HG02885 (cell line): ENCODE results near the gene VIPR2.

Experiments used
- ATAC-seq: cut with Tn5 transposase; IDR thresholded peaks from one replicate; pipeline ENCODE4 v1.9.1; 2021; ENCODE audit warnings: mild to moderate bottlenecking; ENCODE audit not compliant: unreplicated experiment, poor library complexity

VIPR2 gene

DNA sequence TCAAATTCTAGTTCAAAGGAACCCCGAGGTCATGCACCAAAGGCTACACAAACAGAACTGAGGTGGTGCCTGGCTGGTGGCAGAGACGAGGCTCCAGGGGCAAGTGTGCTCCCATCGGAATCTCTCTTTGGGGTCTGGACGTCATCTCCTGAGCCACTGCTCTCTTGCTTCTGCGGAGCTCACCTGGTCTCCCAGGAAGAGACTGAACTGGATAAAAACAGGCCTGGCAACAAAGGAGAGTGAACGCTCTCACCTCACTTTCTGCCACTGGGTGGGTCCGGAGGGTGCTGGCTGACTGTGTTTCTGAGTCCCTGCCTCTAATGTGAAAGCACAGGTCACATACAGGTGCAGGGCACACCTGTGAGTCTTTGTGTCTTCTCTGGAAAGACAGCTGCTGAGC lies 22.4 kb downstream of the VIPR2 start:
- ATAC-seq, result no peak

DNA sequence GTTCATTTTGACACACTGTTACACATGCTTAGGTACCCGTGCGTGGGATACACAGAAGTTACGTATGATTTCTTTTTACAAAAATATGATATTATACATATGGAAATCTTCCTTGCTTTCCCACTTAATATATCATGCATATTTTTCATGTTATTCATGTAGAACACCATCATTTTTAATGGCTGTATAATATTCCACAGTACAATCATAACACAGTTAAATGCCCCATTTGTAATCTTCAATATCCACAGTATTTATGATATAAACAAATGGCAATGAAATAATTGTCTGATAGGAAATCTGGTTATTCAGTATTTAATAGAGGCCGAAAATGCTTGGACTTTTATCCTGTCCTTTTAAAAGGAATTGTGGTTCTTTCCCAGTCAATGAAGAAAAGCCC lies 23.2 kb downstream of the VIPR2 start:
- ATAC-seq, result no peak

DNA sequence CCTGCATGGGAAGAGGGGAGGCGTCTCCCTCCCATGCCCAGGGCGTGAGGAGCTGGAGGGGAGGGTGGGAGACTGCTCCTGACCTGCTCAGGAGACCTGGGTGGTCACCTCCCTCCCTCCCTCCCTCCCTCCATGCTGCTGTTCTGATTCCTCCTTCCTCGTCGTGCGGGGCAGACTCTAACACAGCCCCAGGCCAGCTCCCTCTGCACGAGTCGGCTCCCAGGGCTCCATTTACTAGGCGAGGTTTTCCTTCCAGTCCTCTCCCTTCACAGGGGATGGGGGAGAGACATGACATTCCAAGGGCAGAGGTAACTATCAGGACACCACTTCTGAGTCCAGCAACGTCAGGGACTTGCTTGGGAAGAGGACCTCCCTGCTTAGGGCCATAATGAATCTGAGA lies 23.6 kb downstream of the VIPR2 start:
- no peak for ATAC-seq

DNA sequence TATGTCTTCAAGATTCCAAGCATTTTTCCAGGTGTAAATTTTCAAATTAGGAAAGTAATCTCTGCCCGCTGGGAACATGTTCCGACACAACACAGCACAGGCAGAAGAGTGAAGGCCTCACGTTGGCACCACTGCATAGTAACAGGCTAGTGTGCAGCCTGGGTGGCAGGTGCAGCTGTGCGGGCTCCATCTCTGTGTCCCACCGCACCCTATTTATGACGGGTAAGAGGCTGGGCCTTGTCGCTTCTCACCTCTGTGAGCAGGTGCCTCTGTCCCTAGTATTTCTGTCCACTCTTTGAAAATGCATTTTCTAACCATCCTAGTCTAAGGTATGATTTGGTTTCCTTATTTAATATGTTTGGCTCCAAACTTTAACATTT lies 24.1 kb downstream of the VIPR2 start:
- no peak for ATAC-seq

DNA sequence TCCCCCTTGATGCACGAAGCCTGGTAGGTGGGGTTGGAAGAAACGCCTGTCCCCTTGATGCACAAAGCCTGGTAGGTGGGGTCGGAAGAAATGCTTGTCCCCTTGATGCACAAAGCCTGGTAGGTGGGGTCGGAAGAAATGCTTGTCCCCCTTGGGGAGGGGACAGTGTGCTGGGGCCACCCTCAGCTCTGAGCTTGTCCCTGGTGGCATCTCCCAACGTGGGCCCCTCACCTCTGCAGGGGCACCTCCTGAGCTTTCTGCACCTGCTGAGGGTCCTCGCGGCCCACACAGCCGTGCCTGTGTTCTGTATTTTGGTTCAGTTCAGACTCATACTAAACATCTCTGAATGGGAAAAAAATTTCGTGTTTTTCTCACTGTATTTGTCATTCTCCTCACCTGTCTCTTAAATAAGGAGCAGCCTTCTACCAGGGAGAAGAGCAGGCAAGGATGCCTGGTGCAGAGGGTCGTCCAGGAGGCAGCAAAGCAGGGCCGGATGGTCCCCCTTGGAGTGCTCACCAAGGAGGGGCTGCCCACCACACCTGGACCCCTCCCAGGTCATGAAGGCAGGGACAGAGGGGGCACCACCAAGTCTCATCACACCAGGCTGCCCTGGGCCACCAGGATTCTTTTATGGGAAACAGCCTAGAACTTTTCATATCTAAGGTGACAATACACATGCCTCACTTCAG lies 24.7 kb downstream of the VIPR2 start:
- ATAC-seq, result no peak

DNA sequence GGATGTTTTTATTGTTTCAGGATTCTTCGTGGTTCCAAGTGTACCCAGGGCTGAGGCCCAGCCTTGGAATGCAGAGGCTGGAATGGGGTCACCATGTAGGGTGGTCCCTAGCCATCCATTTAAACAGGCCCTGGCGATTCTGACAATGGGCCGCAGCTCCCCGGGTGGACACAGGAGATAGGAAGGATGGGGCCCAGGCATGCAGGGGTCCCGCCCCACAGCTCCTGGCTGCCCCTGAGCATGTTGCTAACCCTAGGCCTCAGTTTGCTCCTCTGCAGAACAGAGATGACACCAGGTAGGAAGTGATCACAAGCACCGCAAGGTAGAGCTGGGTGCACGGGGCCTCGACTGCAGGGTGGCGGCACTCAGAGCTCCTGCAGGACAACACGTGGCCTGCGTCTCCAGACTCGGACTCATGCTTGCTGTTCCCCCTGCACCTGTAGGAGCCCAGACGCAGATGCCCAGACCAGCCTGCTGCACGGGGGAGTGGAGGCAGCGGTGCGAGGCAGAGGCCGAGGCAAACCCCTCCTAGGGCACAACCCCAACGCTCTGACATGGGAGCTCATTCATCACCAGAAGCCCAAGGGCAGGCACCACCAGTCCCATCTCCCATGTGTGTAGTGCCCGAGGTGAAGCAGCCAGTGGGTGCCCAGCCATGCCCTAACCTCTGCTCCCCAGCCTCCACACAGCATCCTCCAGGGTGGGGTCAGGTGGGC lies 25.5 kb downstream of the VIPR2 start:
- ATAC-seq, result no peak

DNA sequence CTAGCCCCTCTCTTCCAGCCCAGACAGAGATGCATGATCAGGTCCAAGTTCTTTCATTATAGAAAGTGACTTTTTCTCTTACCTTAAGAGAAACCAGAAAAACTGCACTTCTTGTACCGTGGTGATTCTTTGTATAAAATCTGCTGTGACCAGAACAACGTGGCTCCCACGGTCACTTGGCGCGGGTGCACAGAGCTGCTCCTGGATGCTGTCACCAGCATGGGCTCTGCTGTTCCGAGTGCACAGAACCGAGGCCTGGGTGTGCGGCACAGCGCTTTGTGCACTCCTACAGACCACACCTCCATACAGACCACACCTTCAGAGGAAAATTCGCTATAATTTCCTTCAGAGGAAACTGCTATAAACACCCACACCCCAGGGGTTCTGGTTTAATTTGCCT lies 26.0 kb downstream of the VIPR2 start:
- ATAC-seq, result no peak

DNA sequence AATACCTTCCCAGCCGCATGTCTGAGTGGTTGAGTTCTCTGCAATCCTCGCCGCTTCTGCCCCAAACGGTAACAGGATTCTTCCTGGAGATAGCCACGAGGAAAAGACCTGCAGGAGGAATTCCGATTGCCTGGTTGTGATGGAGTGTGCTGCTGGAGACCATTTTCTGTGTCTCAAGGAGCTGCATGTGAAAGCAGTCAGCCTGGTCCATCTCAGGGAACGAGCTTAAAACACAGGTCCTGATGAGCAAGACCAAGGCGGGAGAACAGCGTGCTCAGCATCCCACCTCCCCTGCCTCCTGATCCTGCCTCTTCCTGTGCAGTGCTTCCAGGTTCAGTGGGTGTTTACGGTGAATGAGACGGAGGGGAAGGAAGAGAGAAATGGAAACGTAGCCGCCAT lies 26.5 kb downstream of the VIPR2 start:
- no peak for ATAC-seq

DNA sequence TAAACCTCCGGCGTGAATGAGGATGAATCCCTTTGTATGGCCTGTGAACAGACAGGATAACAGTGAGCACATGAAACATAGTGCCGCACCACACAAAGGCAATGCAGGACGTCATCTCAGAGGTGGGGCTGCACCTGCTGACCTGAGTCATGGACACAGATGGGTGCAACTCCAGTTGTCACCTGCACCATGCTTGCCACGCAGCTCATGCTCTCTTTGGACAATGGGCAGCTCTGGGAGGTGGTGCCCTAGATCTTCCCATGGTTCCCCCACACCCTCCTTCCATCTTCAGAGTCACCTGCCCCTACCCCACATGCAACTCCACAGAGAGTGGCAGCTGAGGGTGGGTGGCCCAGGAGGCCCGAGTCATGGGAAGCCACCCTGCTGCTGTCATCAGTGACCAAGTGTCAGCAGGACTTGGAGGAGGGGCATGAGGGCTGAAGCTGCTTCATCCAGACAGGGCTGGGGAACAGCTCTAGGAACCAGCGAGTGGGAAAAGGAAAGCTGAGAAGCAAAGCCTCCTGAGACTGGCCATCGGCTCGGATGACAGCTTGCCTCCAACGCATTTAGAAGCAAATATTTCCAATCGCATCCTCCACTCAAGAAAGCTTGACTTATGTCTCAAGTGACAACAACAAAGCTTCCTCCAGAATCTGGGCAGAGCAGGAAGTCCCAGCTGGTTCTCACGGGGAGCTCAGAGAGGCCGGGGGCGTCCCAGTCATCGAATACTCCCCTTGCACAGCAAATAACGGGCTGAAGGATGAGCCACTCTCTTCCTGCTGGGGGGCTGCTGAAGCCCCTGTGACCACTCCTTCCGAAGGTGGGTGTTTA lies 27.1 kb downstream of the VIPR2 start:
- ATAC-seq, result no peak

DNA sequence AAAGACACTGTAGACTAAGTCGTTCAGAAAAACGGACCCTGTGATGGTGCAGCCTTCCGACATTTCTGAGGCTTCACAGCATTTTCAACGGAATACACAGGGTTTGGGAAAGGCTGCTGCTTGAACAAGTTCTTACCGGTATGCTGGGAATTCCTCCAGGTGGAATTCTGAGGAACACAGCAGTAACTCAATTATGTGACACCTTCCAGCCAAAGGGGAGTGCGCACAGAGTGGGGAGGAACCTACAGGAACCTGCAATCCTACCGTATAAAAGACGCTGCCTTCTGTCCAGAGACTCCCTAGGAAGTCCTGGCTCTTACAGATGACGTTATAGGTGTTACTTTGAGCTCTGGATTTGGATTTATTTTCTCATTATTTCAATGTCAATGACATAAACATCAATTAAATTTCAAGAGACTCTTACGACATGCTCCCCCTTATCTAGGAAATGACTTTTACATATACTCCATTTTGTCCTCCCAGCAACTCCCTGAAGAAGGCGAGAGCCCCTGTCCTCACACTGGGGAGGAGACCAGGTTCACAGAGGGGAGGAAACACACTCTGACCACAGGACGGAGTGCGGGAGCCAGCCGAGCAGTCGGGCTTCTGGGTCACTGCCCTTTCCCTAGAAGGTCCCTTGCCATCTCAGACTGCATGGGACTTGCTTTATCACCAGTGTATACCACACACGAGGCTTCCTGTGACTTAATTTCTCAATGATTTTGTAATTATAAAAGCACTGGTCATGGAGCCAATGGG lies 27.9 kb downstream of the VIPR2 start:
- no peak for ATAC-seq

DNA sequence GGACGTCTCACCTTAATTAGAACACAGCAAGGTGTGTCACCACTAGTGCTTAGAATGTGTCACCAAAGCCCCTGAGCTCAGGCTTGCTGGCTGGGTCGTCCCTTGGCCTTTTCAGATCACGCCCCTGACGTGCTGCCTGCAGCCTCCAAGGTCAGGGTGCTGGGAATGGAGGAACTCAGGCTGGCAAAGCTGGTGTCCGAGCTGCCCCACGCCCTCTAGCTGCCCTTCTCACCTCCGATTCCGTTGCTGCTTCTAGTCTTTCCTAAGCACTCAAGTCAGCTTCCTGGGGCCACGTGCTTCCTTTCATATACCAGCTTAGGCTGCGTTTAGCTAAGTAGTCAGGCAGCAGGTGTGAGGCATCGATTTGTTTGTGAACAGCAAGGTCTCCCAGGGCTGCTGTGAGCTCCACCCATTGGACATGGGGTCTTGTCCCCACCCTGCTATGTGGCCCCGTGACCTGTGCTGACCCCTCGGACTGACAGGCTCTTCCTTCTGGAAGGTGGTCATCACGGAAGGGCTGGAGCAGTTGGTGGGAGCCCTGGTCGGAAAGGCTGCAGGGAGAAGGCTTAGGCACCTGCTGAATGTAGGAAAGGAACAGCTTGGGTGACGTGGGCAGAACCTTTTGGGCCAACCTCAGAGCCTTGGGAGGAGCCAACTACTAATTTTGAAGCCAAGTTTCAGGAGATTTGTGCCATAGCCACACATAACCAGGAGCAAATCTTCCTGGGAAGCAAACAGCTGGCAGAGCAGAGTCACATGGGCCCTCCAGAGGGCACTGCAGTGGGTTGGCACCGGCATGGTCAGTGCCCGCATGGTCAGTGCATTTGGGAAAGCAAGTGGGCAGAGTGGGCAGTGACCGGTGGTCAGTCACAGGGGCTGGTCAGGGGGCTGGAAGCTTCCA lies 28.8 kb downstream of the VIPR2 start:
- ATAC-seq, result no peak

DNA sequence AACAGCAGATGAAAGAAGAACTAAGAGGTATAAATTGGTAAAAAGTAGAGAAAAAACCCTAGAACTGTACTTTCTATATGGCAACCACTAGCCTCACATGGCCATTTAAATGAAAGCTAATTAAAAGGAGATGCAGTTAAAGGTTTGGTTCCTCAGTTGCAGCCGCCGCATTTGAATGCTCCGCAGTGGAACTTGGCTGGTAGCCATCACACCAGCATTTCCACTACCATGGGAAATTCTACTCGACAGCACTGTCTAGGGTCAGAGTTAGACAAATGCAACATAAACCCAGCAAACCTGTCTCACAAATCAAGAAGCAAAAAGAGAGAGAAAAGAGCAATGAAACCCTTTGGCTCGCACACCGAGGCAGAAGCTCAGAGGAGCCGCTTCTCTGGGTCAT lies 29.7 kb downstream of the VIPR2 start:
- ATAC-seq, result no peak

DNA sequence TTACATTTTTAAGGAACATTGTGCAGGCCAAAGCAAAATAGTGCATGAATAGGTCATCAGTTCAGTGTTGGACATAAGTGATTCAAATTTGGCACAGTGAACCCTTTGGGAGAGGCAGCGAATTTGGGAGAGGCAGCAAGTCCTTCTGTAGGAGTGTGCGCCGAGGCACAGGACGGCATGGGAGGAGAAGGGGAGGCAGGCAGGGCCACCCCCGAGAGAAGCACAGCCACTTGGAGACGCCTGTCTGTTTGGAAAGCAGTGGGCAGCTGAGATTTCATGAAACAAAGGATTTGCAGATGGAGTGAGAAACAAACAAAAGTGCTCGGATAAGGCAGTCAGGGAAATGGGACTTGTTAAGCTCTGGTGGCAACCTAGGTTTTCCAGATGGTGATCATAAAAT lies 30.6 kb downstream of the VIPR2 start:
- no peak for ATAC-seq

DNA sequence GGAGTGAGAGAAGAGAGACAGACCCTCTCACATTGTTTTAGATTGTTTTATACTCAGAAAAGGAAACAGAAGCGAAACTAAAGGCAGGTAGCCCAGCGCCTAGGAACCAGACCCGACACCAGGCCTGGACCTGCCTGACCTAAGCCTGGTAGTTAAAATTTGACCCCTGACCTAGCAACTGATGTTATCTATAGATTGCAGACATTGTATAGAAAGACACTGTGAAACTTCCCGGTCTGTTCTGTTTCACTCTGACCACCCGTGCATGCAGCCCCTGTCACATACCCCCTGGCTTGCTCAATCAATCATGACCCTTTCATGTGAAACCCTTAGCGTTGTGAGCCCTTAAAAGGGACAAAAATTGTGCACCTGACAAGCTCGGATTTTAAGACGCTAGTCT lies 31.6 kb downstream of the VIPR2 start:
- no peak for ATAC-seq

DNA sequence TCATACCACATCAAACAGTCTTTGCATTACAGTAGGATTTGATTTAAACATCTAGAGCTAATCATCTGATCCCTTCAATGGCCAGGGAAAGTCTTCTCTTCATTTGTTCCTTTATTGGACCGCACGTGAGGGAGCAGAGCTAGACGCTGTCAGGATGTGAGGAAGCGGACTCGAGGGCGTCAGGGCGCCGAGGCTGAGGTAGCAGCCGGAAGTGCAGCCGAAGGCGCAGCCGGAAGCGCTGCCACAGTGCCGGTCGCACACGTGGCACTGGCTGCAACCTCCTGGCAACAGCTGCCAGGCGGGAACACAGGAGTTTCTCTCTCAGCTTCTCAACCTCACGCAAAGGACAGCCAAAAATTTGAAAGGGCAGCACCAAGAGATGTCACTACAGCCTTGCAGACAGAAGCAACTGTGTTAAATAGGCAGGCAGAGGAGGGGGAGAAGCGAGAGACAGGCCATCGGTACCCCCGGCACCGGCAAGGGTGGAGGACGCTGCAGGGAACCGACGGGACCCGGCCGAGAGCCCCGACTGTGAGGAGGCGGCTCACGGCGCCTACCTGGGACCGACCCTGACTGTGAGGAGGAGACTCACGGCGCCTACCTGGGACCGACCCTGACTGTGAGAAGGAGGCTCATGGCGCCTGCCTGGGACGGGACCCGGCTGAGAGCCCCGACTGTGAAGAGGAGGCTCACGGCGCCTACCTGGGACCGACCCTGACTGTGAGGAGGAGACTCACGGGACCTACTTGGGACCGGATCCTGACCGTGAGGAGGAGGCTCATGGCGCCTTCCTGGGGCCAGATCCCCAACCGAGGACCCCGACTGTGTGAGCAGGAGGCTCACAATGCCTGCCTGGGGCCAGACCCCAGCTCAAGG lies 32.3 kb downstream of the VIPR2 start:
- no peak for ATAC-seq

DNA sequence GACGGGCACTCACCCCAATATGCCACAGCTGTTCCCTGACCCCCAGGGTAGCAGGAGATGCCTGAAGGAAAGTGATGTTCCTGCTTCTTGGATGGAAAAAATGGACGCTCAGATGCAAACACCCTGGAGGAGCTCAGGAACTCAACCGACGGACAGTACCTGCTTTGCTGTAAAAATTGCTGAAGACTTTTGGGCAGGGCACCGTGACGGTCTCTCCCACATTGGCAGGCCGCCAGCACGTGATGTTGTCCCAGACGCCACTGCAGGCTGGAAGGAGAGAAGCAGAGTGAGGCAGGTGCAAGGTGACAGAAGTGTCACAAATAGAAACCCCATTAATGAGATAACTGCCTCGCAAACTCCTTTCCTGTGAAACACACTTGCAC lies 35.0 kb downstream of the VIPR2 start:
- ATAC-seq, result no peak

DNA sequence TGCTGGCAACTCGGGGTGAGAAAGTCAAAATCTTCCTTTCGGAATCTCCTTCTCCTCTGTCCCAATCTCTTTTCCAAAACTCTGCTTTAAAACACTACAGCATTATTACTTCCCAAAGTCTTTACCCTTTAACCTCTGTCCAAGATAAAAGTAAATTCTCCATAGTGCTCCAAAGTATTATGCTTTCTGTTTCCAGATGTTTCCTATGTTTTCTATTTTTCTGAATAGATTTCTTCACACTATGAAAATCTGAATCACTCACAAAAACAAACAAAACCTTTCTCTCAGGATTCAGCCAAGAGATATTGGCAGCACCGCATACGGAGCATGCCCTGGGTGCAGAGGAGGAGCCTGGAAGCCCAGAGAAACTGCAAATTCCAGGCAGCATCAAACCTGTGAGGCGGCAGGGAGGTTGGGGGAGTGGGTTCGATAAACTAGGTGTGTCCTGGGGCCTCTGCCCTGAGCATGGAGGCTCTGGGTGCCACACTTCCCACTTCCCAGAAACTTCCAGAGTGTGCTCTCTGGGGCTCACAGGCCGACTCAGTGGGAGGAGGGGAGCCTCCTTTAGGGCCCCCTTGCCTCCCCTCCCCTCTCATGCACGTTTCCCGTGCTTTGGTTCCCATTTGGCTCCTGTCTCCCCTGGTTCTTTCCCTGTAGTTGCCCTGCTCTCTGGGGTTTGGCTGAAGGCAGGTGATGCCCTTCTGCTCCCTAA lies 35.6 kb downstream of the VIPR2 start:
- ATAC-seq, result no peak

DNA sequence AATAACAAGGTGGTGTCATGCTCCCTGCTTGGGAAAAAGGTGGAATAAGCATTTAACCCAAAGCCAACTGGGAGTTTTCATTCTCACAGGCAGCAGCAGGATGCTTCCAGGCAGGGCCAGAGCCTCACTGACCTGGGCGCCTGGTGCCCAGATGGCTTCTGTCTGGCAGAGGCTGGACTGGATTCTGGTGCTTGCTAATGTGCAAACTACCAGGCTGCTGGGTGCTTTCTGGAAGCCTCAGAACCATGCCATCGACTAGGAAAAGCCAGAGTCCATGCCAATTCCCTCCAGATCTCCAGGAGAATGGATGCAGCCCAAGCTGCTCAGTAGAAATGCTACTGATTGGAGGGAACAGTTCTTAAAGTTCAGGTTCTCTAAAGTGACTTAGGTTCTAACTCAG lies 36.2 kb downstream of the VIPR2 start:
- no peak for ATAC-seq
